Activated T-helper 2 cell treated with anti-CD3 and anti-CD28 coated beads, Interferon-gamma antibody, Interleukin-2, Interleukin-4, amounts not matched to agents 10 μg/mL and 5 μg/mL and 100 μg/mL, durations not matched to agents 14 hours and 24 hours and 36 hours (primary cell): ENCODE data around the gene SDSL. TPM values are rescaled to one million over a fixed set of nuclear protein-coding genes. Genes with fewer than 3 reads are reported as not detected.

Source experiments
- DNase-seq: peaks from one replicate; pipeline ENCODE4 v3.0.0; 2021; ENCODE audit warnings: low spot score
- H3K27ac Mint-ChIP-seq: one replicate; pipeline ENCODE4 v1.8.0; 2021; ENCODE audit warnings: mixed read lengths
- H3K27me3 Mint-ChIP-seq: one replicate; pipeline ENCODE4 v1.8.0; 2021; ENCODE audit warnings: low read depth, mixed read lengths
- H3K36me3 Mint-ChIP-seq: one replicate; pipeline ENCODE4 v1.8.0; 2021; ENCODE audit warnings: low read depth, mixed read lengths
- H3K4me1 Mint-ChIP-seq: one replicate; pipeline ENCODE4 v1.8.0; 2021; ENCODE audit warnings: low read depth, mixed read lengths
- H3K4me3 Mint-ChIP-seq: one replicate; pipeline ENCODE4 v1.8.0; 2021; ENCODE audit warnings: low read depth, mild to moderate bottlenecking, moderate library complexity, mixed read lengths
- H3K9me3 Mint-ChIP-seq: one replicate; pipeline ENCODE4 v1.8.0; 2021; ENCODE audit warnings: mixed read lengths
- intact Hi-C: fragments of 100-400 bp; cut with micrococcal nuclease; formaldehyde crosslinking; loops from one replicate; pipeline ENCODE4 v1.15.1; 2023
- total RNA-seq: library from RNA; stranded (reverse); gene quantifications from 2 replicates; pipeline ENCODE4 v1.2.3, GENCODE V29; 2022

Gene SDSL
- 0.46 and 0.67 TPM in 2 replicates for total RNA-seq

GRCh38 chr12:113422030-113422885, at the start of gene SDSL:
TSS of gene SDSL (plus strand) at chr12:113422380. CDS start at chr12:113427983, 5,603 bp downstream.
- DNase-seq: peak; percentile 14
- intact Hi-C loops: loop anchor here (2.0 kb wide), 1 partner anchor 63 kb away; the partner anchor contains the start of gene PLBD2
- Mint-ChIP-seq H3K9me3 (no peaks in the 10 kb centered on the region), H3K4me1 (peaks cover 7% of the 10 kb centered on the region), H3K27me3 (peaks cover 4% of the 10 kb centered on the region), H3K36me3 (no peaks in the 10 kb centered on the region), H3K27ac (peak within 1 kb of the TSS; percentile 89), H3K4me3 (peak within 1 kb of the TSS; percentile 90)

- no peaks in the 10 kb centered on the region for H3K27me3 Mint-ChIP-seq
- H3K27ac Mint-ChIP-seq: no peak overlapping the region
- no peaks in the 10 kb centered on the region for H3K4me1 Mint-ChIP-seq
- no peak for DNase-seq
- H3K36me3 Mint-ChIP-seq: peaks cover 20% of the 10 kb centered on the region
- H3K4me3 Mint-ChIP-seq: no peak overlapping the region
- intact Hi-C loops: no loop called here
- H3K9me3 Mint-ChIP-seq: no peaks in the 10 kb centered on the region
These were observed 48.7 kb upstream of the SDSL start for GRCh38 chr12:113373440-113373839.

- no peaks in the 10 kb centered on the region for H3K9me3 Mint-ChIP-seq
- H3K27ac Mint-ChIP-seq: no peak overlapping the region
- intact Hi-C loops: no loop called here
- no peak for DNase-seq
- H3K27me3 Mint-ChIP-seq: no peaks in the 10 kb centered on the region
- peaks cover 20% of the 10 kb centered on the region for H3K36me3 Mint-ChIP-seq
- no peaks in the 10 kb centered on the region for H3K4me1 Mint-ChIP-seq
- no peak overlapping the region for H3K4me3 Mint-ChIP-seq
These were observed 48.2 kb upstream of the SDSL start for GRCh38 chr12:113373969-113374368.

GRCh38 chr12:113374823-113375428, 47.3 kb upstream of the SDSL start:
- Mint-ChIP-seq H3K4me1 (no peaks in the 10 kb centered on the region), H3K36me3 (peaks cover 20% of the 10 kb centered on the region), H3K4me3 (no peak overlapping the region), H3K27me3 (no peaks in the 10 kb centered on the region), H3K27ac (no peak overlapping the region), H3K9me3 (no peaks in the 10 kb centered on the region)
- intact Hi-C loops: no loop called here
- DNase-seq: no peak

- H3K4me1 Mint-ChIP-seq: no peaks in the 10 kb centered on the region
These were observed 43.9 kb upstream of the SDSL start for GRCh38 chr12:113378291-113378690.

GRCh38 chr12:113381220-113381619, 41.0 kb upstream of the SDSL start:
- H3K4me3 Mint-ChIP-seq: no peak overlapping the region
- no peak overlapping the region for H3K27ac Mint-ChIP-seq
- no peaks in the 10 kb centered on the region for H3K9me3 Mint-ChIP-seq
- peaks cover 13% of the 10 kb centered on the region for H3K36me3 Mint-ChIP-seq
- H3K27me3 Mint-ChIP-seq: no peaks in the 10 kb centered on the region
- no peaks in the 10 kb centered on the region for H3K4me1 Mint-ChIP-seq
- DNase-seq: no peak
- intact Hi-C loops: no loop called here

More at GRCh38 chr12:113378291-113378690, 43.9 kb upstream of the SDSL start:
- Mint-ChIP-seq H3K9me3 (no peaks in the 10 kb centered on the region), H3K4me3 (no peak overlapping the region), H3K36me3 (peaks cover 22% of the 10 kb centered on the region), H3K27ac (no peak overlapping the region), H3K27me3 (no peaks in the 10 kb centered on the region)
- DNase-seq: no peak
- intact Hi-C loops: no loop called here

- H3K27me3 Mint-ChIP-seq: no peaks in the 10 kb centered on the region
- no peaks in the 10 kb centered on the region for H3K4me1 Mint-ChIP-seq
- no peak overlapping the region for H3K4me3 Mint-ChIP-seq
- intact Hi-C loops: no loop called here
- no peak for DNase-seq
- no peak overlapping the region for H3K27ac Mint-ChIP-seq
- H3K9me3 Mint-ChIP-seq: no peaks in the 10 kb centered on the region
- H3K36me3 Mint-ChIP-seq: peaks cover 10% of the 10 kb centered on the region
These were observed 40.0 kb upstream of the SDSL start for GRCh38 chr12:113382206-113382605.

- intact Hi-C loops: no loop called here
- Mint-ChIP-seq H3K27me3 (no peaks in the 10 kb centered on the region), H3K4me1 (no peaks in the 10 kb centered on the region), H3K36me3 (peaks cover 12% of the 10 kb centered on the region), H3K4me3 (no peak overlapping the region), H3K27ac (no peak overlapping the region), H3K9me3 (no peaks in the 10 kb centered on the region)
- DNase-seq: no peak
These were observed 37.4 kb upstream of the SDSL start for GRCh38 chr12:113384778-113385177.

GRCh38 chr12:113385282-113385882, 36.8 kb upstream of the SDSL start:
- peaks cover 12% of the 10 kb centered on the region for H3K36me3 Mint-ChIP-seq
- H3K9me3 Mint-ChIP-seq: no peaks in the 10 kb centered on the region
- no peak overlapping the region for H3K27ac Mint-ChIP-seq
- H3K4me1 Mint-ChIP-seq: no peaks in the 10 kb centered on the region
- no peak overlapping the region for H3K4me3 Mint-ChIP-seq
- H3K27me3 Mint-ChIP-seq: no peaks in the 10 kb centered on the region
- intact Hi-C loops: no loop called here
- DNase-seq: no peak

GRCh38 chr12:113386866-113387566, 35.2 kb upstream of the SDSL start:
- Mint-ChIP-seq H3K27ac (no peak overlapping the region), H3K4me3 (no peak overlapping the region), H3K27me3 (no peaks in the 10 kb centered on the region), H3K9me3 (no peaks in the 10 kb centered on the region), H3K4me1 (no peaks in the 10 kb centered on the region), H3K36me3 (peaks cover 9% of the 10 kb centered on the region)
- intact Hi-C loops: no loop called here
- no peak for DNase-seq

GRCh38 chr12:113387631-113388030, 34.5 kb upstream of the SDSL start:
- H3K4me3 Mint-ChIP-seq: no peak overlapping the region
- no peak for DNase-seq
- no peak overlapping the region for H3K27ac Mint-ChIP-seq
- intact Hi-C loops: no loop called here
- no peaks in the 10 kb centered on the region for H3K4me1 Mint-ChIP-seq
- no peaks in the 10 kb centered on the region for H3K9me3 Mint-ChIP-seq
- no peaks in the 10 kb centered on the region for H3K27me3 Mint-ChIP-seq
- peaks cover 9% of the 10 kb centered on the region for H3K36me3 Mint-ChIP-seq

- no peaks in the 10 kb centered on the region for H3K9me3 Mint-ChIP-seq
- H3K4me3 Mint-ChIP-seq: no peak overlapping the region
- H3K27me3 Mint-ChIP-seq: no peaks in the 10 kb centered on the region
- H3K4me1 Mint-ChIP-seq: no peaks in the 10 kb centered on the region
- peaks cover 9% of the 10 kb centered on the region for H3K36me3 Mint-ChIP-seq
- no peak overlapping the region for H3K27ac Mint-ChIP-seq
- intact Hi-C loops: no loop called here
- no peak for DNase-seq
These were observed 33.8 kb upstream of the SDSL start for GRCh38 chr12:113388351-113388750.
